Glutamatergic neuron (in vitro differentiated cells): ENCODE results near the gene SLC6A19. TPM values are rescaled to one million over a fixed set of nuclear protein-coding genes. Genes with fewer than 3 reads are reported as not detected.

Experiments
- DNase-seq: peaks from one replicate; pipeline ENCODE4 v3.0.0; 2022
- H3K27ac Mint-ChIP-seq: one replicate; pipeline ENCODE4 v1.8.0; 2020; ENCODE audit warnings: mild to moderate bottlenecking, mixed read lengths, inconsistent platforms; ENCODE audit not compliant: unreplicated experiment
- H3K27me3 Mint-ChIP-seq: one replicate; pipeline ENCODE4 v1.8.0; 2020; ENCODE audit warnings: mild to moderate bottlenecking, moderate library complexity, mixed read lengths, inconsistent platforms; ENCODE audit not compliant: unreplicated experiment
- H3K36me3 Mint-ChIP-seq: one replicate; pipeline ENCODE4 v1.8.0; 2020; ENCODE audit warnings: mild to moderate bottlenecking, mixed read lengths, inconsistent platforms; ENCODE audit not compliant: unreplicated experiment
- H3K4me1 Mint-ChIP-seq: one replicate; pipeline ENCODE4 v1.8.0; 2020; ENCODE audit warnings: mild to moderate bottlenecking, low read depth, mixed read lengths, inconsistent platforms; ENCODE audit not compliant: unreplicated experiment
- H3K4me3 Mint-ChIP-seq: one replicate; pipeline ENCODE4 v1.8.0; 2020; ENCODE audit warnings: mild to moderate bottlenecking, mixed read lengths, inconsistent platforms; ENCODE audit not compliant: unreplicated experiment
- H3K9me3 Mint-ChIP-seq: one replicate; pipeline ENCODE4 v1.8.0; 2020; ENCODE audit warnings: mild to moderate bottlenecking, moderate library complexity, mixed read lengths, inconsistent platforms; ENCODE audit not compliant: unreplicated experiment
- CTCF ChIP-seq: fragments of 200-600 bp; sonication (generic); IDR thresholded peaks from one replicate; pipeline ENCODE4 v1.5.0; 2021; ENCODE audit not compliant: partially characterized antibody, unreplicated experiment
- total RNA-seq: library from RNA; stranded (reverse); fragmentation: NEBNext Ultra II Directional; extraction: Animal tissue kit (Norgen Biotek cat#: 25700); gene quantifications from one replicate; pipeline ENCODE4 v1.2.1, GENCODE V29; 2021; ENCODE audit not compliant: unreplicated experiment

The SLC6A19 gene
- total RNA-seq, 1 donor from 2014 or later: not detected

- TF ChIP-seq CTCF: no peak
- peaks cover 3% of the 10 kb centered on the region for H3K27me3 Mint-ChIP-seq
- no peak for DNase-seq
- no peak overlapping the region for H3K4me3 Mint-ChIP-seq
- H3K9me3 Mint-ChIP-seq: peaks cover 3% of the 10 kb centered on the region
- no peaks in the 10 kb centered on the region for H3K4me1 Mint-ChIP-seq
- peaks cover 7% of the 10 kb centered on the region for H3K36me3 Mint-ChIP-seq
- no peak overlapping the region for H3K27ac Mint-ChIP-seq
Measured at GRCh38 chr5:1268056-1268455, 66.7 kb downstream of the SLC6A19 start.

- no peak overlapping the region for H3K4me3 Mint-ChIP-seq
- TF ChIP-seq CTCF: no peak
- peaks cover 2% of the 10 kb centered on the region for H3K9me3 Mint-ChIP-seq
- H3K27me3 Mint-ChIP-seq: no peaks in the 10 kb centered on the region
- no peak for DNase-seq
- peaks cover 4% of the 10 kb centered on the region for H3K36me3 Mint-ChIP-seq
- H3K27ac Mint-ChIP-seq: no peak overlapping the region
- H3K4me1 Mint-ChIP-seq: no peaks in the 10 kb centered on the region
Measured at GRCh38 chr5:1268666-1269065, 67.3 kb downstream of the SLC6A19 start.

GRCh38 chr5:1270426-1270825, 69.0 kb downstream of the SLC6A19 start:
- H3K36me3 Mint-ChIP-seq: peaks cover 4% of the 10 kb centered on the region
- H3K4me3 Mint-ChIP-seq: no peak overlapping the region
- no peaks in the 10 kb centered on the region for H3K4me1 Mint-ChIP-seq
- no peak for TF ChIP-seq CTCF
- no peaks in the 10 kb centered on the region for H3K27me3 Mint-ChIP-seq
- peak overlapping the region; percentile 77 for H3K27ac Mint-ChIP-seq
- H3K9me3 Mint-ChIP-seq: peaks cover 2% of the 10 kb centered on the region
- DNase-seq: no peak

- Mint-ChIP-seq H3K9me3 (peaks cover 2% of the 10 kb centered on the region), H3K36me3 (peaks cover 4% of the 10 kb centered on the region), H3K27me3 (no peaks in the 10 kb centered on the region), H3K27ac (no peak overlapping the region), H3K4me3 (no peak overlapping the region), H3K4me1 (no peaks in the 10 kb centered on the region)
- no peak for TF ChIP-seq CTCF
- DNase-seq: no peak
Measured at GRCh38 chr5:1270933-1271914, 69.8 kb downstream of the SLC6A19 start.

GRCh38 chr5:1272201-1272600, 70.8 kb downstream of the SLC6A19 start:
- Mint-ChIP-seq H3K27ac (no peak overlapping the region), H3K9me3 (peaks cover 2% of the 10 kb centered on the region), H3K36me3 (peaks cover 4% of the 10 kb centered on the region), H3K27me3 (peaks cover 2% of the 10 kb centered on the region), H3K4me3 (no peak overlapping the region), H3K4me1 (no peaks in the 10 kb centered on the region)
- TF ChIP-seq CTCF: no peak
- DNase-seq: no peak
